ENCODE data around the gene CHRNB4.
"Not testable (repeated sequence)": the region's sequence is repeated elsewhere in the genome, so short reads cannot be mapped to it uniquely, and the experiment has no call there.

Gene CHRNB4

GRCh38 chr15:78618064-78618463 lies 22.9 kb downstream of the CHRNB4 start:
- in situ Hi-C loops (cut with MboI; ENCODE audit: low sequenced_read_pairs) = no loop called here

- in situ Hi-C loops (cut with MboI; ENCODE audit: low sequenced_read_pairs) = no loop called here
Observed at GRCh38 chr15:78617516-78617915, 23.5 kb downstream of the CHRNB4 start.

- in situ Hi-C loops (cut with MboI; ENCODE audit: low sequenced_read_pairs) = no loop called here
Observed at GRCh38 chr15:78617076-78617475, 23.9 kb downstream of the CHRNB4 start.

- in situ Hi-C loops (cut with MboI; ENCODE audit: low sequenced_read_pairs) = no loop called here
Observed at GRCh38 chr15:78616506-78616905, 24.5 kb downstream of the CHRNB4 start.

- in situ Hi-C loops (cut with MboI; ENCODE audit: low sequenced_read_pairs) = no loop called here
Observed at GRCh38 chr15:78615151-78615589, 25.8 kb downstream of the CHRNB4 start.

GRCh38 chr15:78614021-78614420 lies 27.0 kb downstream of the CHRNB4 start:
- in situ Hi-C loops (cut with MboI; ENCODE audit: low sequenced_read_pairs) = no loop called here

GRCh38 chr15:78609551-78609950 lies 31.5 kb downstream of the CHRNB4 start:
- in situ Hi-C loops (cut with MboI; ENCODE audit: low sequenced_read_pairs) = not testable (repeated sequence)

GRCh38 chr15:78605680-78606079 lies 35.3 kb downstream of the CHRNB4 start:
- in situ Hi-C loops (cut with MboI; ENCODE audit: low sequenced_read_pairs) = no loop called here

- in situ Hi-C loops (cut with MboI; ENCODE audit: low sequenced_read_pairs) = no loop called here
Observed at GRCh38 chr15:78605201-78605600, 35.8 kb downstream of the CHRNB4 start.

GRCh38 chr15:78604420-78604819 lies 36.6 kb downstream of the CHRNB4 start:
- in situ Hi-C loops (cut with MboI; ENCODE audit: low sequenced_read_pairs) = no loop called here

GRCh38 chr15:78603467-78603866 lies 37.5 kb downstream of the CHRNB4 start:
- in situ Hi-C loops (cut with MboI; ENCODE audit: low sequenced_read_pairs) = no loop called here

- in situ Hi-C loops (cut with MboI; ENCODE audit: low sequenced_read_pairs) = no loop called here
Observed at GRCh38 chr15:78599189-78599588, 41.8 kb downstream of the CHRNB4 start.

GRCh38 chr15:78598348-78598747 lies 42.7 kb downstream of the CHRNB4 start:
- in situ Hi-C loops (cut with MboI; ENCODE audit: low sequenced_read_pairs) = no loop called here

GRCh38 chr15:78597583-78597982 lies 43.4 kb downstream of the CHRNB4 start:
- in situ Hi-C loops (cut with MboI; ENCODE audit: low sequenced_read_pairs) = no loop called here

- in situ Hi-C loops (cut with MboI; ENCODE audit: low sequenced_read_pairs) = no loop called here
Observed at GRCh38 chr15:78574944-78575343, 66.1 kb downstream of the CHRNB4 start.

Data from HL-60/S4 (cell line).